ENCODE data around the gene COMP.
"Not testable (repeated sequence)": the region's sequence is repeated elsewhere in the genome, so short reads cannot be mapped to it uniquely, and the experiment has no call there.

Gene COMP

DNA sequence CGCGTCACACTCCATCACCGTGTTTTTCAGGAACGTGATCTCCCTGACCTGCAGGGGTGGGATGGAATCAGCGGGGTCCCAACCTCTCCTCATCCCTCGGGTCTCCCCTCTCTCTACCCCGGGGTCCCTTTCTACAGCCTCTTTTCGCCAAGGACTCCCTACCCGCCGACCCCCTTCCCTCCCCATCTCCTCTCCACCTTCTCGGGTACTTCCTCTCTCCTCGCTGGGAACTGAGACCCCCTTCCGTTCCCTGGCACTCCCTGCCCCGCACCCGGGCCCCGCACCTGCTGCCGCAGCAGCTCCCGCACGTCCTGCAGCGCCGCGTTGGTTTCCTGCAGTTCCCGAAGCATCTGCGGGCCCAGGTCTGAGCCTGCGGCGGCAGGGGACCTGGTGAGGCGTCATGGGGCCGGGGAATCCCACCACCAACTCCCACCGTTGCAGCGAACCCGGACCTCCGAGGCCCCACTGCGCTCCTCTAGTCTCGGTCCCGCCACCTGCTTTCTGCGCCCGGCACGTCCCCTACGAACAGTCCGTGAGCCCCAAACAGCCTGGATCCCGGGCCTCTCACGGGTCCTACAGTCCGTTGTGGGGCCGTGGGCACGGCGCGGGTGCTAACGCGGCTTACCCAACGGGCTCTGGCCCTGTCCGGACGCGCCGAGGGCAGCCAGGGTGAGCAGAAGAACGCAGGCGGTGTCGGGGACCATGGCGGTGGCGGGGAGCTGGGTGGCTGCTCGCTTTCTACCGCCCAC is at the start of gene COMP:
Gene COMP, minus strand, starts transcription at position 740 of the 749 bp plus-strand sequence. Its CDS starts 36 bp downstream, at position 704.
- no peak for DNase-seq (ENCODE audit: low read depth)

DNA sequence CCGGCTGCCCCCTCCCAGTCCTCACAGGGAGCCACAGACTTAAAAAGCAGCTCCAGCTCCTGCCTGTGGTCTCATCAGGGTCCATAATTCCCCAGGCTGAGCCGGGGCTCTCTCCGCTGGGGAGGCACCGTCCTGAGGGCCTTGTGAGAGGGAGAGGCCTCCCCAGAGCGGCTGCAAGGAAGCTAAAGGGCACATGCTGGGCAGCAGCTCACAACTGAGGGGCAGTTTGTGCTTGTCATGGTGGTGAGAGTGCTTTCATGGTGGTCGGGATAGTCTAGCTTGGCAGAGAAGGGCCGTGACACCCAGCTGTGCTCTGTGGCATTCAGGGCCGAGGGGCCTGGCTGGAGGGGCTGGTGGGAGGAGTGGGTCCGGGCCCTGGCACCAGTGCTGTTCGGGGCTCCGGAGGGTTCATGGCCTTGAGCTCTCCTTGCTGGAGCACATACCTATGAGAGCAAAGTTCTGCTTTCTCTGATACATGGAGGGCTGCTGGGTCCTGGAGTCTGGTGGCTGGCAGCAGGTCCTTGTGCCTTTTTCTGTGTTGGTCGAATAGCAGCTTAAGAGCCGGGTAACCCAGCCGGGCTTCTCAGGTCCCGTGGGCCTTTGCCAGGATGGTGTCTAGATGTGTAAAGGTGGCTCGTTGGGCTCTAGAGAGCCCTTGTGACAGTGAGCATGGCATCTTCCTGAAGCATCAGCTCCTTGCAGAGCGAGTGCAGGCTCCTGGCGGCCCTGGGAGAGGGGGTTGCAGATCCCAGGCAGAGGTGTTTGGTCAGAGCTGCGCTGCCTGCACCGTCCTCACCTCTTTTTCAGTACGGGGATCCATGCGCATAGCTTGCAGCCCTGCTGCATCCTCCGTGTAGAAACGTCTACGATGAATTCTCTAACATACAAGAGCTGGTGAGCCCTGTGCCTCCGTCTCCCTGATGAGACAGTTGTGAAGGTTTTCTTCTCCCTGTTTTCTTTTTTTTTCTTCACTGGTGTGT is 49.5 kb upstream of the COMP start:
- DNase-seq (ENCODE audit: low read depth), result no peak

- DNase-seq (ENCODE audit: low read depth), result no peak
Observed at GRCh38 chr19:18839465-18840287, 48.6 kb upstream of the COMP start.

GRCh38 chr19:18834644-18834984 is 43.5 kb upstream of the COMP start:
- DNase-seq (ENCODE audit: low read depth), result no peak

- no peak for DNase-seq (ENCODE audit: low read depth)
Observed at GRCh38 chr19:18833849-18834643, 42.9 kb upstream of the COMP start.

DNA sequence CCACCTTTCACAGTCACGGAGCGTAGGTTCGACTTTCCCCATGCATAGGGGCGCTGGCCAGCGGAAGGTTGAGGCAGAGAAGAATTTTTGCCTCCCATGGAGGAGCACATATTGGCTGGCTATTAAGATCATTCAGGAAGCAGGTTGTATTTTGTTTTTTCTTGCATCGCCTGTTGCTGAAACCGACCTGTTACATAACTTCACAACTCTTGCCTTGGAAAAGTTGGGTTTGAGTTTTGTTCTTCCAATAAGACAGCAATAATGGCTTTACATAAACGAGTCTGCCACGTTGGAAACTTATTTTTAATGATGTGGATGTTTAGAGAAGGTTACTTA is 42.0 kb upstream of the COMP start:
- no peak for DNase-seq (ENCODE audit: low read depth)

- DNase-seq (ENCODE audit: low read depth), result no peak
Observed at GRCh38 chr19:18832306-18833140, 41.4 kb upstream of the COMP start.

DNA sequence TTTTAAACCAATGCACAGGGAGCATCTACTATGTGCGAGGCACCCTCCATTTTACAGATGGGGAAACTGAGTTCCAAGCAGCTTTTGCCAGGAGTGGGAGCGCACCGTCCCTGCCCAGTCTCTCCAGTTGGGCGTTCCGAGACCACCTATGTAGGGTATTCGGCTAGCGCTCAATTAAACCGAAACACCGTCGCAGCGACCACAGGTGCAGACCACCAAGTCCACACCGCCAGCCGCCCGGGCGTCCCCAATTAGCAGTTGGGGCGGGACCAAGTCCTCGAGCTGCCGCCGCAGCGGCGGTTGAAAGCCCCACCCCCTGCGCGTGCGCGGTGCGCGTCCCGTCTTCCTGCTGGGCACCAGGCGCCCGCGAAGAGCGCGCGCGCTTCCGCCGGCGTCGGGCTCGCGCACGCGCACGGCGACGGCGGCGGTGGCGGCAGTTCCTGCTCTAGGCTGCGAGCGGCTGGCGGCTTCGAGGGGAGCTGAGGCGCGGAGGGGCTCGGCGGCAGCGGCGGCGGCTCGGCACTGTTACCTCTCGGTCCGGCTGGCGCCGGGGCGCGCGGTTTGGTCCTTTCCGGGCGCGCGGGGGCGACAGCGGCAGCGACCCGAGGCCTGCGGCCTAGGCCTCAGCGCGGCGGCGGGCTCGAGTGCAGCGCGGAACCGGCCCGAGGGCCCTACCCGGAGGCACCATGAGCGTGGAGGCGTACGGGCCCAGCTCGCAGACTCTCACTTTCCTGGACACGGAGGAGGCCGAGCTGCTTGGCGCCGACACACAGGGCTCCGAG is 40.6 kb upstream of the COMP start, which contains the start of gene UPF1:
Gene UPF1, plus strand, starts transcription at position 436 of the 782 bp plus-strand sequence. Its CDS starts 251 bp downstream, at position 687.
- DNase-seq (ENCODE audit: low read depth), result peak; percentile 93

GRCh38 chr19:18830488-18830887 is 39.4 kb upstream of the COMP start:
- DNase-seq (ENCODE audit: low read depth), result no peak

GRCh38 chr19:18828786-18829185 is 37.7 kb upstream of the COMP start:
- DNase-seq (ENCODE audit: low read depth), result no peak

DNA sequence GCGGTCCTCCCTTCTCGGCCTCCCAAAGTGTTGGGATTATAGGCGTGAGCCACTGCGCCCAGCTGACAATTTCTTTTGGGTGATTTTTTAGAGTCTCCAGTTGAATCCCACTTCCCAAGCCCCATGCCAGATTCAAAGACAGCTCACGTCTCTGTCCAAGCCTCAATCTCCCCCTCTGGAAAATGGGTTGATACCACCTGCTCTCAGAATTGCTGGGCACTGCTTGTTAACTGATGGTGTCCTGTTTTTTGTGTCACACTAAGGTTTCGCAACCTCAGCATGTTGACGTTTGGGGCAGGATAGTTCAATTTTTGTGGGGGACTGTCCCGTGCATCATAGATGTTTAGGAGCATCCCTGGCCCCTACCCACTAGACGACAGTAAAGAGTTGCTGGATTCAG is 26.5 kb upstream of the COMP start:
- DNase-seq (ENCODE audit: low read depth), result no peak

DNA sequence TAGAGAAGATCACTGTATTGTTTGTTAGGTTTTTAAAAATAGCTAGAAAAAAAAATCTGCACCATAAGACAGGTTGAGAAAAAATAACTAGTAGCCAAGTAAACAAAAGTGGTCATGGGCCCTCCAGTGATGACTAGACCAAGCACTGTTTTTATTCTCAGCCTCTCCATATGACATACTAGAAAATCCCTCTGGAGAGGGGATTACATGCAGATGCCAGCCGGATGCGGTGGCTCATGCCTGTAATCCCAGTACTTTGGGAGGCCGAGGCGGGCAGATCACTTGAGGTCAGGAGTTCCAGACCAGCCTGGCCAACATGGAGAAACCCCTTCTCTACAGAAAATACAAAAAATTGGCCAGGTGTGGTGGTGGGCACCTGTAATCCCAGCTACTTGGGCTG is 25.5 kb upstream of the COMP start:
- DNase-seq (ENCODE audit: low read depth), result not testable (repeated sequence)

DNA sequence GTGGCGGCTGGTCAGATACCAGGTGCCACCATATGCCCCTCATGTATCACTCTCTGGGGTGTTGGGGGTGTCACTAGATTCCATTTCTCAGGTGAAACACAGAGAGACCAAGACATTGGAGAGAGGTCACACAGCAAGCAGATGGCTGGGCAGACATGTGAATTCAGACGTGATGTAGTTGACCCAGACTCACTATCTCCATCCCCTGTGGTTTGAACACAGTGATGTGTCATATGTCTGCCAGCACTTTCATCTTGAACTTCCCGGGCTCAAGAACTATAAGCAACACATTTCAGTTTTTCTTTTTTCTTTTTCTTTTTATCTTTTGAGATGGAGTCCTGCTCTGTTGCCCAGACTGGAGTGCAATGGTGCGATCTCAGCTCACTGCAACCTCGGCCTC is 24.6 kb upstream of the COMP start:
- no peak for DNase-seq (ENCODE audit: low read depth)

GRCh38 chr19:18814063-18814462 is 23.0 kb upstream of the COMP start:
- no peak for DNase-seq (ENCODE audit: low read depth)

- DNase-seq (ENCODE audit: low read depth), result not testable (repeated sequence)
Observed at GRCh38 chr19:18811638-18812037, 20.5 kb upstream of the COMP start.

- DNase-seq (ENCODE audit: low read depth), result no peak
Observed at GRCh38 chr19:18809149-18809868, 18.2 kb upstream of the COMP start.

DNA sequence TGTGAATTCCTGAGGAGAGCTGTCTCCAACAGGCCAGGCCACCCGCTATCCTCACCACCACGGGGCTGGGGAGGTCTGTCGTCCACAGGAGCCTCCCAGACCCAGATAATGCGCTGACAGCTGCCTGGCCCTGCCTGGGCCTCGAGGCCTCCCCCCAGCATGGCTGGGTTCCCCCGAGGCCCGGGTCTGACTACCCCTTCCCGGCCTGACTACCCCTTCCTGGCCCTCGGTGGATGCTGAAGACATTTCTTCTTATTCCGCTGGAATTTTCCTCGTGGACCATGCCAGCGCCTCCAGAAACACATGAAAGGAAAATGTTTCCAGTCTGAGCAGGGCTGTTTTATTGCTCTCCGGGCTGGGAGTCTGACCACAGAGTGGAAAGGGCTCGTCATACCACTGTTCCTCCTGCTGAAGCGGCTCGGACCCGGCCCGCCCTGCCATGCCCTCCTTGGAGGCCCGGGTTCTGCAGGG is 16.8 kb upstream of the COMP start:
- no peak for DNase-seq (ENCODE audit: low read depth)

DNA sequence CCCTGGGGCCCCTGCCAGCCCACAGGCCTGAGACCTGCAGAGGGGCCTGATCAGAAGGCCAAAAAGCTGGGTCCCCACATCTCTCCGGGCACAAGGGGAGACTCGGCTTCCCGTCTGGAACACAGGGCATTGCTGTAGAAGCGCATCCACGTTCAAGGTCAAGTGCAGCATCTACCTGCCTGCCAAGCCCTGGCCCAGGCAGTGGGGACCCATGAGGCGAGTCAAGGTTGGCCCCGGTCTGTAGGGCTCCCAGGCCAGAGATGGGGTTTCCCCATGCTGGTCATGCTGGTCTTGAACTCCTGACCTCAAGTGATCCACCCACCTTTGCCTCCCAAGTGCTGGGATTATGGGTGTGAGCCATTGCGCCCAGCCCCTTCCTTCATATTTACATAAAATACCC is 13.5 kb upstream of the COMP start:
- no peak for DNase-seq (ENCODE audit: low read depth)

- no peak for DNase-seq (ENCODE audit: low read depth)
Observed at GRCh38 chr19:18804139-18804601, 13.1 kb upstream of the COMP start.
